ENCODE results near the gene DUSP8. TPM values are rescaled to one million over a fixed set of nuclear protein-coding genes. Genes with fewer than 3 reads are reported as not detected.
"Not testable (repeated sequence)": the region's sequence is repeated elsewhere in the genome, so short reads cannot be mapped to it uniquely, and the experiment has no call there.

The DUSP8 gene
- total RNA-seq, 2 donors from 2014 or later, result 2.8 to 5.1 TPM

DNA sequence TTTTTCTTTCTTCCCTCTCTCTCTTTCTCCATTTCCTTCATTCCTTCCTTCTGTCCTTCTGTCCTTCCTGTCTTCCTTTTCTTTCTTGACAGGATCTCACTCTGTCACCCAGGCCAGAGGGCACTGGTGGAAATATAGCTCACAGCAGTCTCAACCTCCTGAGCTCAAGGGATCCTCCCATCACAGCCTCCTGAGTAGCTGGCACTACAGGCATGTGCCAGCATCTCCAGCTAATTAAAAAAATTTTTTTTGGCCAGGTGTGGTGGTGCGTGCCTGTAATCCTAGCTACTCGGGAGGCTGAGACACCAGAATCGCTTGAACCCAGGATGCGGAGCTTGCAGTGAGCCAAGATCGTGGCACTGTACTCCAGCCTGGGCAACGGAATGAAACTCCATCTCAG lies 4.8 kb upstream of the DUSP8 start:
- H3K4me1 Mint-ChIP-seq (ENCODE audit: low read depth), result peaks cover 8% of the 10 kb centered on the region
- H3K27ac Mint-ChIP-seq, result no peak overlapping the region
- ATAC-seq (replicated peaks in 1 of 2) (no peak), DNase-seq (no peak)
- peaks cover 3 to 7% of the 10 kb centered on the region in 2 donors for H3K36me3 Mint-ChIP-seq (ENCODE audit: insufficient read depth in 2 of 2)
- H3K9me3 Mint-ChIP-seq, result peaks cover 0 to 6% of the 10 kb centered on the region in 2 donors
- no peak overlapping the region for H3K4me3 Mint-ChIP-seq
- peaks cover 7% of the 10 kb centered on the region for H3K27me3 Mint-ChIP-seq (ENCODE audit: low read depth)

DNA sequence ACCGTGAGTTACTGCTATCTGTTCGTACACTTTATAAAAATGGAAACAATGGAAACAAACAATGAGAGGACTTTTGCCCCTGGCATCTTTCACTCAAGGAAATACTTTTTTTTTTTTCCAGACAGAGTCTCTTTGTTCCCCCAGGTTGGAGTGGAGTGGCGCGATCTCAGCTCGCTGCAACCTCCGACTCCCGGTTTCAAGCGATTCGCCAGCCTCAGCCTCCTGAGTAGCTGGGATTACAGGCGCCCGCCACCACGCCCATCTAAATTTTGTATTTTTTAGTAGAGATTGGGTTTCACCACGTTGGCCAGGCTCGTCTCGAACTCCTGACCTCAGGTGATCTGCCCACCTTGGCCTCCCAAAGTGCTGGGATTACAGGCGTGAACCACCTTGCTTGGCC lies 3.7 kb upstream of the DUSP8 start:
- H3K27me3 Mint-ChIP-seq (ENCODE audit: low read depth); DNase-seq; H3K4me1 Mint-ChIP-seq (ENCODE audit: low read depth); H3K36me3 Mint-ChIP-seq (ENCODE audit: insufficient read depth in 2 of 2); H3K27ac Mint-ChIP-seq; H3K9me3 Mint-ChIP-seq; ATAC-seq (replicated peaks in 1 of 2): not testable (repeated sequence)
- peak overlapping the region in 1 of 2 donors; percentile 49 for H3K4me3 Mint-ChIP-seq

DNA sequence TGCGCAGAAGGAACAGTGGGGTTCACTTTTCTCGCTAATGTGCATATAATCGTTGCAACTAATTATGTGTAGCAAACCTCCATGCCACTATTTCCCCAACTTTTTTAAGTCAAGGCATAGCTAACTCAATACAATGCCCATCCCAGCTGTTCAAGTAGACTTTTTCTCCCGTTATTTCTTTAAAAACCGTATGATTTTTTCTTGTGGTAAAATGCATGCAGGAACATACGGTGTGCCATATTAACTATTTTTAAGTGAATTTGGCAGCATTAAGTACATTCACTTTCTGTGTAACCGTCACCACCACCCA lies 2.8 kb upstream of the DUSP8 start:
- ATAC-seq (replicated peaks in 1 of 2), result no peak
- H3K9me3 Mint-ChIP-seq, result peaks cover 0 to 6% of the 10 kb centered on the region in 2 donors
- H3K4me3 Mint-ChIP-seq, result peak overlapping the region; percentile 37 to 49
- H3K27me3 Mint-ChIP-seq (ENCODE audit: low read depth), result peaks cover 7% of the 10 kb centered on the region
- peaks cover 8% of the 10 kb centered on the region for H3K4me1 Mint-ChIP-seq (ENCODE audit: low read depth)
- no peak for DNase-seq
- H3K27ac Mint-ChIP-seq, result no peak overlapping the region
- peaks cover 3 to 7% of the 10 kb centered on the region in 2 donors for H3K36me3 Mint-ChIP-seq (ENCODE audit: insufficient read depth in 2 of 2)

DNA sequence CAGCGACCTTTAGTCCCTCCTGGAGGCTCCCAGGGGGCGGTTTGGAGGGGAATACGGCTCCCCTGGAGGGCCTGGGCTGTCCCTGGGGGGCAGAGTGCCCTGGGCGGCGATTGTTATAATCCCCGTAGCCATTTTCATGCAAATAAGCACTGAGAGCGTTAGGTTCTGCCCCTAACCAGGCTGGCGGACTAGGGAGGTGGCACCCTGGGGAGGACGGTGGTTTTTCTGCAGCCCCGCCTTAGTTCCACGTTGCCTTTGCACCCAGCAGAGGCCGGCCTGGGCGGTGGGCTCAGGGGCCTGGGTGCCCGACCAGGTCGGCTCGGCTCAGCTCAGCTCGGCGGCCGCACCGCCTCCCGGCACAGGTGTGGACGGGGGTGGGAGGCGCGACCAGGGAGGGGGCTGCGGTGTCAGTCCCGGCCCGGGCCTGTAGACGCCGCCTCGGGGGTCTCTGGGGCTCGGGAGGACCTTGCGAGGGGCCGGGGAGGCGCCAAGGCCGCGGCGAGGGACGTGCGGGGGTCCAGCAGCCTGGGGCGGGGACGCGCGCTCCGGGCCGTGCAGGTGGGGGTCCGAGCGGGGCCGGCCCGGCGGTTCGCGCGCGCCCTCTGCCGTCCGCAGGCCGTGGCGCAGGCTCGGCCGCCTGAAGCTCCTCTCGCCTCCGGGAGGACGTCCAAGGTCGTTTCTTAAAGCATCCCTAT lies 2.3 kb upstream of the DUSP8 start:
- peak overlapping the region; percentile 78 to 79 for H3K4me3 Mint-ChIP-seq

DNA sequence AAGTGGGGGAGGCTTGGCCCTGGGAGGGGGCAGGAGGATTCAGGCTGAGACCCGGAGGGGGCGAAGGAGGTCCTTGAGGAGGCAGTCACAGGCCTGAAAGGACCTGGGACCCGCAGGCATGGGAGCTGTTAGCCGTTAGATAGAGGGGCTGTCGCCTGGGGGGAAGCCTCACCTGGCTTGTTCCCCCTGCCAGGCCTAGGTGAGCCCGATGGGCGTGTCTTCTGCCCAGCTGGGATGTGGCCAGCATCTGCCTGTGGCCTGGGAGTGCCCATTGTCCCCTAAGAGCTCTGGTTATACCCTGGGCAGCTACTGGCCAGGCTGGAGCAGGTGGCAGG lies 1.8 kb upstream of the DUSP8 start:
- peaks cover 0 to 6% of the 10 kb centered on the region in 2 donors for H3K9me3 Mint-ChIP-seq
- DNase-seq, result no peak
- H3K36me3 Mint-ChIP-seq (ENCODE audit: insufficient read depth in 2 of 2), result peaks cover 3 to 5% of the 10 kb centered on the region in 2 donors
- H3K27me3 Mint-ChIP-seq (ENCODE audit: low read depth), result peaks cover 7% of the 10 kb centered on the region
- H3K4me3 Mint-ChIP-seq, result peak overlapping the region; percentile 78 to 79
- no peak overlapping the region for H3K27ac Mint-ChIP-seq
- H3K4me1 Mint-ChIP-seq (ENCODE audit: low read depth), result peaks cover 8% of the 10 kb centered on the region
- ATAC-seq (replicated peaks in 1 of 2), result peak; percentile 3 to 14

More for the DNA sequence above, 2.3 kb upstream of the DUSP8 start:
- H3K9me3 Mint-ChIP-seq, result peaks cover 0 to 6% of the 10 kb centered on the region in 2 donors
- ATAC-seq (replicated peaks in 1 of 2) (peak; percentile 51 to 59), DNase-seq (peak; percentile 64 to 76)
- peaks cover 8% of the 10 kb centered on the region for H3K4me1 Mint-ChIP-seq (ENCODE audit: low read depth)
- H3K36me3 Mint-ChIP-seq (ENCODE audit: insufficient read depth in 2 of 2), result peaks cover 3 to 7% of the 10 kb centered on the region in 2 donors
- no peak overlapping the region for H3K27ac Mint-ChIP-seq
- peaks cover 7% of the 10 kb centered on the region for H3K27me3 Mint-ChIP-seq (ENCODE audit: low read depth)

DNA sequence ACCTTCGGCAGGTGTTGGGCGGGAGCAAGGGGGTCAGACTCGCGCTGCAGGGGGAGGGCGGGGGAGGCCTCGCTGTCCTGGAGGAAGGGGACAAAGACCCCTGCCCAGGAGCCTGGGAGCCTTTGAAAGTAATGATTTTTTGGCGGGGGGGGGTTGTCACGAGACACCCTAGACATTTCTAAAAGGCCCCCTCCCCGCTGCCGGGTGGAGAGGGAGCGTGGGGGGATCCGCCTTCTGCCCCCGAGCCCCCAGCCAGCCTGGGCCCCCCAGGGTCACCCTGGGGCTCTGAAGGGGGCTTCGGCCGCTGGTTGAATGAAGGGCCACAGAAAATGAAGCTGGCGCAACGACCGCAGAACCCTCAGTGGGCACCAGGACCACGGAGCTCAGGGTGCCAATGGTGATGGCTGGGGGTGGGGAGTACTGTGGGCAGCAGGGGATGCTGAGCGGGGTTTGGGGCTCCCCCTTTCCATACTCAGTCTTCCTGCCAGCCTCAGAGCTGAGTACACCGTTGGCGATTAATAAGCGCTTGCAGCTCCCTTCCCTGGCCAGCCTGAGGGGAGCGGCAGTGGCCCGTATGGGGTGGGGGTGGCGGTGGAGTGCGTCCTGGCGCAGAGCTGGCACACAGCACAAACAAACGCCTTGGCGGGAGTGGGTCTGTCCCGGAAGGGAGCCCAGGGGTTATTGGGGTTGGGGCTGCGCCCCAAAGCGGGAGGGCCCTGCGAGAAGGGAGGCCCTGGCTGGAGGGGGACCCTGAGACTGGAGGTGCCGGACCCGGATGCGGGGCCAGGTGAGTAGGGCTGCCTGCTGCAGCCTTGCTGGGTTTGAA lies 1.2 kb upstream of the DUSP8 start:
- Mint-ChIP-seq H3K27ac (no peak overlapping the region), H3K4me3 (peak overlapping the region; percentile 78 to 79), H3K36me3 (ENCODE audit: insufficient read depth in 2 of 2) (peaks cover 3 to 4% of the 10 kb centered on the region in 2 donors), H3K4me1 (ENCODE audit: low read depth) (peaks cover 8% of the 10 kb centered on the region), H3K27me3 (ENCODE audit: low read depth) (peaks cover 7% of the 10 kb centered on the region), H3K9me3 (peaks cover 0 to 3% of the 10 kb centered on the region in 2 donors)
- DNase-seq (peak; percentile 32 to 35), ATAC-seq (replicated peaks in 1 of 2) (peak; percentile 3 to 6)

DNA sequence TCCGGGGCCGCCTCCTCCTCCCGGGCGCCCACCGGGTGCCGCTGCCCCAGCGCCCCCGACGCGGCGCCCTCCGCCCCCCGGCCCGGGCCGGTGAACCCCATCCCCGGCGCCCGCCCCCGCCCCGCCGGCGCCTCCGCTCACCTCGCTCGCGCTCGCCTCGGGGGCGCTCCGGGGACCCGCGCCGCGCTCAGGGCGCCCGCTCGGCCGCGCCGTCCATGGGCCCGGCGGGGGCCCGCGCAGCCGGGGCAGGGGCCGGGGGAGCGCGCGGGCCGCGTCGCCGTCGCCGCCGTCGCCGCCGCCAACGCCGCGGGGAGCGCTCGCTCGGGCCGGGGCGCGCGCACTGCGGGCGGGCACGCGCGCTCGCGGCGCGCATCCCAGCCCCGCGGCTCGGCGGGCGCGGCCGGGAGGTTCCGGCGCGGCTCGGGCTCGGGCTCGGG lies 293 bp downstream of the DUSP8 start:
- H3K4me1 Mint-ChIP-seq (ENCODE audit: low read depth), result peaks cover 8% of the 10 kb centered on the region
- no peak overlapping the region for H3K4me3 Mint-ChIP-seq
- H3K27me3 Mint-ChIP-seq (ENCODE audit: low read depth), result peaks cover 7% of the 10 kb centered on the region
- no peak overlapping the region for H3K27ac Mint-ChIP-seq
- DNase-seq (peak in 1 of 2 donors; percentile 30), ATAC-seq (replicated peaks in 1 of 2) (peak; percentile 17 to 24)
- no peaks in the 10 kb centered on the region for H3K9me3 Mint-ChIP-seq
- no peaks in the 10 kb centered on the region for H3K36me3 Mint-ChIP-seq (ENCODE audit: insufficient read depth in 2 of 2)

DNA sequence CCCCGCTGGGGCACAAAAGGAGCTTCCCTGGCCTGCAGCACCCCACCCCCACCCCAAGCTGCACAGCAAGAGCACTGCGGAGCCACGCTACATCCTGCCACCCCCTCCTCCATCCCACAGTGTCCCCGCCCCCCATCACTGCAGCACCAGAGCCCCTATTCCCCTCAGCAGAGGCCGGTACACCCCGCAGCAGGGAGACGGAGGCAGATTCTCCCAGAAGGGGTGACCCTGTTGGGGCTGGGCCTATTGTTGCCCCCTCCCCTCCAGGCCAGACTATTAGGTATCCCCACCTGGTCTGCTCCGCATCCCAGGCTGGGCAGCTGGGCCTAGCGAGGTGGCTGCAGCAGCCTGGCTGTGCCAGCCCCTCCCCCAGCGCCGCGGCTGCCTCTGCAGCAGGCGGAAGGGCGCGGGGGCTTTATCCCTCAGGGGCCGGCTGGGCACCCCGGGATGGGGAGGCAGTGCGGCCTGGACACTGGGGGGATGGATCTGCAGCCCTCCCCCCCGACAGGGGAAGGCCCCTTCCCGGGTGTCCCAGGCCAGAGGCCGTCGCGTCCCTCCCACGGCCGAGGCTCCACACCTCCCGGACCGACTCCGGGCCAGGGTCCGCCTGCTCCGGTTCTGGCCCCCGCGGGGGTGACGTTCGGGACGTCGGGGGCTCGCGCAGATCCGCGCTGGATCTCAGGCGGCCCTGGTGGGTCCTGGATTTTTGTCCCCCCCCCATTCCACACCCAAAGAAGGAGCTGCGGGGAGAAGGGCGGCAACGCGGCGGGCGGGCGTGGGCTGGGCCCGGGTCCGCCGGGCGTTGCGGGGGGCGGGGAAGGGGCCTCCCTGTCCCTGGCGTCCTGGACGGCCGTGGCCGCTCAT lies 943 bp downstream of the DUSP8 start:
- Mint-ChIP-seq H3K36me3 (ENCODE audit: insufficient read depth in 2 of 2) (no peaks in the 10 kb centered on the region), H3K4me3 (peak overlapping the region; percentile 50 to 64), H3K9me3 (no peaks in the 10 kb centered on the region), H3K27ac (no peak overlapping the region), H3K27me3 (ENCODE audit: low read depth) (peaks cover 7% of the 10 kb centered on the region), H3K4me1 (ENCODE audit: low read depth) (peaks cover 8% of the 10 kb centered on the region)
- no peak for ATAC-seq (replicated peaks in 1 of 2)
- DNase-seq, result no peak

DNA sequence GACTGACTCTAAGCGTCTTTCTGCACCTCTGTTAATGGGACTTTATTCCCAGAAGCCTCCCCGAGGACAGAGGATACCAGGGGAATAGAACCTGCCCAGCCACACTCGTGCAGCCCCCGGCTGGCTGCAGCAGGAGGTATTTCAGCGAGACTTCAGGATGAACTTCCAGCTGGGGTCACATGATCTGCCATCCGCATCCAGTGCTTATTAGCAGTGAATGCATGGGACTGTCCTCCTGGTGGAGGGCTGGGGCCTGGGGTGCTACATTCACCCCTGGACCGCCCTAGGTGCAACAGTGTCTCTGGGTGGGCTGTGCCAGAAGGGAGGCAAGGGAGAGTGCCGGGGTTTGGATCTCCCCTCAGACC lies 1.6 kb downstream of the DUSP8 start:
- no peaks in the 10 kb centered on the region for H3K9me3 Mint-ChIP-seq
- no peaks in the 10 kb centered on the region for H3K36me3 Mint-ChIP-seq (ENCODE audit: insufficient read depth in 2 of 2)
- DNase-seq (no peak), ATAC-seq (replicated peaks in 1 of 2) (no peak)
- peaks cover 8% of the 10 kb centered on the region for H3K4me1 Mint-ChIP-seq (ENCODE audit: low read depth)
- H3K27me3 Mint-ChIP-seq (ENCODE audit: low read depth), result peaks cover 7% of the 10 kb centered on the region
- H3K4me3 Mint-ChIP-seq, result peak overlapping the region; percentile 50 to 64
- H3K27ac Mint-ChIP-seq, result no peak overlapping the region

DNA sequence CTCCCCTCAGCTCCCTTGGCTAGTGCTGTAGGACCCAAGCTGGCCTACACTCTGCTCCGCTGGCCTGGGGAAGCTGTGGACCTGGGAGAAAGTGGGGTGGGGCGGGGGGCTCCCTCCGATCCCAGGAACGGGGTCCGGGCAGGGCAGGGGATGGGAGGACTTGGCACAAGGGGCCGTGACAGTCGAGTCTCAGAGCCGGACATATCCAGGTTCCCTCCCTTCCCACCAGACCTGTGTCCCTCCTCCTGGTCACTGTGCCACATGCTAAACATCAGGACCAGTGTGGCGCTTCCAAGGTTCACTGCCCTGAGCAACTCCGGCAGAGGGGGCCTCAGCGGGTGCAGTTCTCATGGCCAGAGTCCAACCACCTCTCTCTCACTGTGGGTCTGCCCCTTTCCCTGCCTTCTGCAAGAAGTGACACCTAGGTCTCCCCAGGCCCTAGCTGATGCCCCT lies 2.0 kb downstream of the DUSP8 start:
- Mint-ChIP-seq H3K36me3 (ENCODE audit: insufficient read depth in 2 of 2) (no peaks in the 10 kb centered on the region), H3K27me3 (ENCODE audit: low read depth) (peaks cover 3% of the 10 kb centered on the region), H3K4me3 (no peak overlapping the region), H3K4me1 (ENCODE audit: low read depth) (peaks cover 8% of the 10 kb centered on the region), H3K27ac (no peak overlapping the region), H3K9me3 (no peaks in the 10 kb centered on the region)
- ATAC-seq (replicated peaks in 1 of 2) (no peak), DNase-seq (no peak)

DNA sequence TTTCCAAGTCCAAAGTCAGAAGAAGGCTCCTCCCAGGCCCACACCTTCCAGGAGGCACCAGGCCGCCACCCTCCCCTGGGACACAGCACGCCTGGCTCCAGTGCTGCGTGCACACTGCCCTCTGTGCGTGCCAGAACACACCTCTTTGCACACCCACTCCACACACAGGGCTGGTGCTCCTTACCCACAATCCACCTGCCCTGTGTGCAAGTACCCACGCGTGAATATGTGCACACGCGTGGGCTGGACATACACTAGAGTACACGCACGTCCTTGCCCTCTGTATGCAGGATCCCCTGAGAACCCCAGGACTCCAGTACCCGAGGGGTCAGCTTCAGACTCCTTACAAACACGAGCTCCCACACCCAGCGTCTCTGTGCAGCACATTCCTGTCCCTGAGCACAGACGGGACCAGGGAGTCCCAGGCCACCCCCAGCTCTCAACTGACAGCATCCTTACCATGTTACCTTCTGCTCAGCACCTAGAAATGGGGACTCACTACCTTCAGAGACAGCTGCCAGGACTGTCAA lies 2.8 kb downstream of the DUSP8 start:
- no peak overlapping the region for H3K27ac Mint-ChIP-seq

DNA sequence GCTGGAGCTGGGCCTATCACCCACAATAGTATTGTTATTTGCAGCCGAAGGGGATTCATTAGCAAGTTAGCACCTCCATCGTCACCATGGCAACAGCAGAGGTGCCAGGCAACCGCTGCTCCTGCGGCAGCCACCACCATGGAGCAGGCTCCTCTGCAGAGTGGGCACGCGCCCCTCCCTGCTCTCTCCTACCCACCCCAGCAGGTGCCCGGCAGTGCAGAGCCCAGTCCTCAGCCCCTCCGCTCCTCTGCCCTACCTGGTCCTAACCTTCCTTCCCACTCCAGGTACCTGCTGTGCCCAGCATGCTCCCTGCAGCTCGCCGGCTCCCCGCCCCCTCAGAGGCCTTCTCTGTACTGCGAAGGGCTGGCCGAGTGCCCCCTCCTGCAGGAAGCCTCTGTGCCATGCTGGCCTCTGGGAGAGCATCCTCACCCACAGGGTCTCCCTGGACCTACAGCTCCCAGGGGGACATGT lies 3.6 kb downstream of the DUSP8 start:
- H3K9me3 Mint-ChIP-seq, result no peaks in the 10 kb centered on the region
- DNase-seq, result no peak

More for the DNA sequence above, 2.8 kb downstream of the DUSP8 start:
- Mint-ChIP-seq H3K9me3 (no peaks in the 10 kb centered on the region), H3K36me3 (ENCODE audit: insufficient read depth in 2 of 2) (no peaks in the 10 kb centered on the region), H3K4me3 (no peak overlapping the region), H3K4me1 (ENCODE audit: low read depth) (peaks cover 8% of the 10 kb centered on the region), H3K27me3 (ENCODE audit: low read depth) (no peaks in the 10 kb centered on the region)
- DNase-seq (no peak), ATAC-seq (replicated peaks in 1 of 2) (no peak)

More for the DNA sequence above, 3.6 kb downstream of the DUSP8 start:
- Mint-ChIP-seq H3K27me3 (ENCODE audit: low read depth) (no peaks in the 10 kb centered on the region), H3K36me3 (ENCODE audit: insufficient read depth in 2 of 2) (no peaks in the 10 kb centered on the region), H3K4me1 (ENCODE audit: low read depth) (peaks cover 2% of the 10 kb centered on the region), H3K27ac (no peak overlapping the region), H3K4me3 (no peak overlapping the region)
- ATAC-seq (replicated peaks in 1 of 2), result no peak

Data from activated T-cell treated with anti-CD3 and anti-CD28 coated beads, Interleukin-2, amount 50 U/mL, for 72 hours (primary cell).